Measurements from ENCODE around the gene CD82.

Gene CD82

DNA sequence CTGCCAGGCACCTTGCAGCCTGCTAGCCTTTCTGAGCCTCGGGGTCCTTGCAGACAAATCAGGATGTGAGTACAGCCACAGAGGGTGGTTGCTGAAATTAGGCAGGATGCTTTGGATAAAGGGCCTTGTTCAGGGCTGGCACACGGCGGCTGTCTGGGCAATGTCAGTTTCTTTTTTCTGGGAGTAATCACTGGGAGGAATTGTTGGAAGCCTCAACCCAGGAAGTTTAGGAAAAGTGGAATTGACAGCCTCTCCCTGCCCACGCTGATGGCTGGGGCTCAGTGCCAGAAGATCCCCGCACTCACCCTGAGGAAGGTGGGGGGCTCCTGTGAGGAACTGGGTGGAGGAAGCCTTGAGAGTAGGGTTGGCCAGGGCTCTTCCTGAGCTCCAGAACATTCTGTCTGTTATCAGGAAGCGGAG lies 37.4 kb downstream of the CD82 start:
- no peak for DNase-seq

DNA sequence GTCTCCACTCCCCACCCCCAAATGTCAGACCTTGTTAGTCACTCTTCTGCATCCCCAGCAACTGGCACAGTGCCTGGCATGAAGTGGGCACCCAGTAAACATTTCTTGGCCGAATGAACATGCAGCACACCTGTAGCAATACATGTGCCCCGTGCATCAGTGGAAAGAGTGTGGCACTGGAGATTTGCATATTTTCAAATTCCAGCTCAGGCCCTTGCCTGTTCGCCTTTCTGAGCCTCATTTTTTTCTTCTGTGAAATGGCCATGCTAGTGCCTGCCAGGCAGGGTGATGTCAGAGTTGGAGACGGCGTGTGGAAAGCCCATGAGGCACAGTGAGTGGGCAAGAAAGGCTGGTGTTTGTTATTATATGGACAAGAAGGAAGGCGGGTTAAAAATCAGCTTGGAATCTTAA lies 38.7 kb downstream of the CD82 start:
- DNase-seq, result peak; percentile 74

DNA sequence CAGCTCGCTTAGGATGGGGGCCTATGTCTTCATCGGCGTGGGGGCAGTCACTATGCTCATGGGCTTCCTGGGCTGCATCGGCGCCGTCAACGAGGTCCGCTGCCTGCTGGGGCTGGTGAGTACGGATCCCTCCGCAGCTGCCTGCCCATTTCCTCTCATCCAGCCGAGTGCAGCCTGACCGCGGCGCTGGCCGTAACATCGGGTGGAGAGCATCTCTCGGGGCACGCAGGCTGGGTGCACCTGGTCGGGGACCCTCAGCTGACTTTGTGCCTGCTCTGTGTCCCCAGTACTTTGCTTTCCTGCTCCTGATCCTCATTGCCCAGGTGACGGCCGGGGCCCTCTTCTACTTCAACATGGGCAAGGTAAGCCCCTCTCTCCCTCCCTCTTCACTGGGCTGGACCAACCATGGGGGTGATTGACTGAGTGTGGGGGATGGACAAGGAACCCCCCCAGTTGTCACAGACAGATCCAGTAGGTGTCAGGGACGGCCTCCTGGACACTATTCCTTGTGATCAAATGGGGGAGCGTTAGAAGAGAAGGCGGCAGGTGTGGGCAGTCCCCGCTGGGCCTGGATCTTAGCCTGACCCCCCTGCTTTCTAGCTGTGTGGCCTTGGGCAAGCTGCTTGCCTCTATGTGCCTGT lies 39.7 kb downstream of the CD82 start:
- DNase-seq, result no peak

DNA sequence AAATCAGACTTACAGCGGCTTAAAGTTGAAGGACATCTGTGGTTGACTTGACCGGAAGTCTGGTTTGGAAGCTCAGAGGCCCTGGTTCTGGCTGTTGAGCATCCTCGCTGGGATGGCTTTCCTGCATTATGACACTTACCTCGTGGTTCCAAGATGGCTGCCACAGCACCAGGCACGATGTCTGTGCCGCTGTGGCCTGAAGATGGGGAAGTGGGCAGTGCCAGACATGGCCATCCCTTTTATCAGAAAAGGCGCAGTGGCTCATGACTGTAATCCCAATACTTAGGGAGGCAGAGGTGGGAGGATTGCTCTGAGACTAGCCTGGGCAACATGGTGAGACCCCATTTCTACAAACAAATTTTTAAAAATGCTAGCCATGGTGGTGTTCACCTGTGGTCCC lies 40.5 kb downstream of the CD82 start:
- no peak for DNase-seq

DNA sequence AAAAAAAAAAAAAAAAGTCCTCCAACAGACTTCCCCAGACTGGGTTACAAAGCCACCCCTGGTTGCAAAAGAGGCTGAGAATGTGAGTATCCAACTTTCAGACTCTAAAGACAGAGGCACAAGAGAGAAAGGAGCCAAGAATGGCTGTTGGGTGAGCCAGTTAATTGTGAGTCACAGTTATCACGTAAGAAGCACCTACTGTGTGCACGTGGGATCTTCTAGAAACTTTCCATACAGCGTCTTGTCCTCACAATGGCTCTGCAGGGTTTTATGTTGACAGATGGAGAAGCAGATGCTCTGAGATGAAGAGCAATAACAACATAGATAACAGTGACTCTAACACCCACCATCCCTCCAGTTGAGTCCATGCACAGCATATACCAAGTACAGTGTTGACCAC lies 41.0 kb downstream of the CD82 start:
- DNase-seq, result no peak

DNA sequence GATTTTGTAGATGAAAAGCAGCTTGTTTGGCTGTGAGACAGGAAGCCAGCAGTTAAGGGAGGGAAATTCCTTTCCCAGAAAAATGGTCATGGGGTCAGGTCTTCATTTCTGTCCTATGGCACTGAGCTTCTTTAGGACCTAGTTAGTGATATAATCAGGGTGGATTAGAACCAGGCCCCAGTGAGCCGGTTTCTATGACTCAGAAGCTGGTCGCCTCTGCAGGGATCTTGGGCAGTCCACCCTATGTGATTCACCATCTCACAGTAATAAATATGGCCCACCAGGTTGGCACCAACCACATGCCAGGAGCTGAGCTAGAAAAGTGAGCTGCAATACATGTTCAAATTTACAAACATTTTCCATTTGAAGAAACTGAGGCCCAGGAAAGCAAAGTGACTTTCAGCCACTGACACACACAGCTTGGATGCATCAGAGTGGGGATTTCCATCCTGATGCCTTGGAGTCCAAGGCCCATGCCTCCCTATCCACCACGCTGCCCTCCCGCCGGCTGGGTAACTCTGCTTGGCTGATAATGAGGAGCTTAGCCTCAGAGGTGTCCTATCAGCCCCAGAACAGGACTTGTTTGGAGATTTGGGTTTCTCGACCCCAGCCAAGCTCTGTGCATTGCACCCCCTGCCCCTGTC lies 42.0 kb downstream of the CD82 start:
- no peak for DNase-seq

DNA sequence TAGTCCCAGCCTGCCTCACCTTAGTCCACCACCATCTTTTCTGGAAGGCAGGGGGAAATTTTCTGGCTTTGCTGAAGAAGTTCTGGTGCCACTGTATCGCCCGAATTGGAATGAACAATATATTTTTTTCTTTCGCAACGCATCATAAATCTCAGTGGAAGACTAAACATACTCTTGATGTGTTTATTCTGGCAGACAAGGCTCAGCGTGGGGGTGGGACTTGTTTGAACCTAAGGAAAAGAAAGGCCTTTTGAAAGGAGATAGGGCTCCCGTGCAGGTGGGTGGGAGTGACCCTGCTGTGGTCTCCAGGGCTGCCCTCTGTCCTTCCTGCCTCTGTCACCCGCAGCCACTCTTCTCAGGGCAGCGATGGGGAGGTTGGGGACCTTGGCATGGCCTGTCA lies 42.5 kb downstream of the CD82 start:
- peak; percentile 75 for DNase-seq

DNA sequence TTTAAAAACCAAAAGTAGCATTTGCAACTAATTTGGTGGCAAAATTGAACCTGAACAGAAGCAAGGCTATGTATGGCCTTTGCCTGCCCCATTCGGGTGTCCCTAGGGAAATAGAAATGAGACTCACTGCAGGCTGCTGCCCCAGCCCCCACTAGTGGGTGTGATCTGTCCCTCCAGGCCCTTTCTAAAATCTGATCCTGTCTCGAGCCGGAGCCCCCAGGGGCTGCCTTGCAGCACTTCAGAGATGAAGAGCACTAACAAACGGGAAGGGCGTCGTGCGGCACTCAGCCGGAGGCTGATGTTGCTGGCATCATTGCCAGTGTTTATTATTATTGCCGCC lies 43.2 kb downstream of the CD82 start:
- peak; percentile 51 for DNase-seq

DNA sequence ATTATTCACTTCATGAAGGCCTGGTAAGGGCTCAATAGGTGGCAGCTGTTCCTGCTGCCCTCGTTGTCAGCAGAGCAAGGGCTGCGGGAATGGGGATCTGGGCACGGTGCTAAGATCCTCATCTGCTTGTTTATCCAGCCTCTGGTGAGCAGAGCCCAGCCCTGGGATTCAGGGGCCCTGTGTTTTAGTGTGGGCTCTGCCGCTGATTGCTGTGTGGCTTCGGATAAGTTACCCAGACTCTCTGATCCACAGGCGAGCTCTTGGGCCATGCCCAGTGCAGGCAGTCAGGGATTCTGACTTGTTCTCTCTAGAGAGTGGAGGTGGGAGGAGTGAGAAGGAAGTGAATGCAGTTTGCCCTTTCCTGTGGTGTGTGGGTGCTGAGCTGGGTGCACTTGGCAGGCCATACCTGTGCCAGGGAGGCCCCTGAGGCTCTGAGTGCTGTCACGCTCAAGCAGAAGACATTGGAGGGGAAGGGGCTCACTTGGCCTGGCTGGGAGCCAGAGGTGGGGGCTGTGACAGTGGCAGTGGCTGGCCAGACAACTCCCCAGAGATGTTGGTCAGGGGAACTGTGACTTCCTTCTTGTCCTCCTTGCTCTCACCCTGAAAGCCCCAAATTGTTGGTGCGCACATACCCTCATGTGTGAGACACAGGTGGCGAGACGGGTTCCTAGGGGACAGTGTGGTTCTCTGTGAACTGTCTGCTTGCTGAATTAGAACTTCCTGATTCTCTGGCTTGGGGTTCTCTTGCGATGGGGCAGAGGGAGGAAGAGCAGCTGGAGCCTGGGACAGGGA lies 43.7 kb downstream of the CD82 start:
- no peak for DNase-seq

DNA sequence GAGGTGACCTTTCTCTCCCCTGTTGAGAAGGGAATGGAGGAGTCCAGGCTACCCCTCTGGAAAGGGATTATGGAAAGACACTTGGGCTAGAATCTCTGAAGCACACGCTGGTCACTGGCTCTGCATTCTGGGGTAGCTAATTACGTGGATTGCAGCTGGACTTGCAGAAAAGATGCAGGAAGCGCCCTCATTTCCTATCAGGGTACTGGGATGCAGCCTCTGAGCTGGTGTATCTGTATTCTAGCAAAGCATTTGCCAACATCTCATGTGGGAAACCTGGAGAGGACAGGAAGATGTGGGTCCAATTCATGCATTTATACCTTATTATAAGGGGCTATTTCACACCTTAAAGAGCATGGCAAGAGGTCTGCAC lies 44.3 kb downstream of the CD82 start:
- DNase-seq, result no peak

DNA sequence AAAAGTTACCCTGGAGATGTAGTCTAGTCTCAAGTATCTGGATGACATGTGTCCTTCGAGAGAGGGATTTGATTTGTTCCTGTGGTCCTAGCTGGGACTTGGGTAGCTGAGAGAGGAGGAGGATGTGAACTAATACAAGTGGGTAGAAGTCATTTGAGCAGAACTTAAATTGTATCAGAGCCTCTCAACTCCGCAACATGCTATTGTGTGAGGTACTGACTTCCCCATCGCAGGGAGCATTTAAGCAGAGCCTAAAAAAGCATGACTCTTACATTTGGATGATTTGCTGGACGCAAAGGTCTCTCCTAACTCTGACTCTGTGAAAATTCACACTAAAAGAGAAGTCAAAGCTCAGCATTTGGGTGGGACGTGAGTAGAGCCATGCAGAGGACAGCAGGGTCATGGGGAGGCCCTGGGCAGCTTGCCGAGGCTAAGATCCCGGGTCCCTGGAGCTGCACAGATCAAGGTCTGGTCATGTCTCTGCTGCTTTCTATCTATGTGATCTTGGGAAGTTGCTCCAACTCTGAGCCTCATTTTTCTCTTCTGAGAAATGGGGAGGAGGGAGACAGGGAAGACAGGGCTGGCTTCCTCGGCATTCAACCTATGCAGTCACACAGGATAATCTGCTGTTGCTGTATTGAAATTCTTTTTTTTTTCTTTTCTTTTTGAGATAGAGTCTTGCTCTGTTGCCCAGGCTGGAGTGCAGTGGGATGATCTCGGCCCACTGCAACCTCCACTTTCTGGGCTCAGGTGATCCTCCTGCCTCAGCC lies 44.9 kb downstream of the CD82 start:
- DNase-seq, result no peak

DNA sequence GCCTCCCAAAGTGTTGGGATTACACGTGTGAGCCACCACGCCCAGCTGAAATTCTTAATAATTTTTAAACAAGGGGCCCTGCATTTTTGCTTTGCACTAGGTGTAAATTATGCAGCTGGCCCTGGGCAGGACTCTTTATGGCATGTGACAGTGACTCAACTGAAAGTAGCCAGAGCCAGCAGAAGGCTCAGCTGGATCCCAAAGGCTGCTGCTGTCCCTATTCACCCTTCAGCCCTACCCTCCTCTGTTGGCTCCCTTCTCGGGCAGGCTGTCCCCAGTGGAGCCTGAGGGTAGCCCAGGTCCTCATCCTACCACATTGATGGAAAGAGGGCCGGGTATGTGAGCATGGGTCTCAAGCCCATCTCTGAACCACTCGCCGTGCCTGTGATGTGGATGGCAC lies 45.6 kb downstream of the CD82 start:
- no peak for DNase-seq

DNA sequence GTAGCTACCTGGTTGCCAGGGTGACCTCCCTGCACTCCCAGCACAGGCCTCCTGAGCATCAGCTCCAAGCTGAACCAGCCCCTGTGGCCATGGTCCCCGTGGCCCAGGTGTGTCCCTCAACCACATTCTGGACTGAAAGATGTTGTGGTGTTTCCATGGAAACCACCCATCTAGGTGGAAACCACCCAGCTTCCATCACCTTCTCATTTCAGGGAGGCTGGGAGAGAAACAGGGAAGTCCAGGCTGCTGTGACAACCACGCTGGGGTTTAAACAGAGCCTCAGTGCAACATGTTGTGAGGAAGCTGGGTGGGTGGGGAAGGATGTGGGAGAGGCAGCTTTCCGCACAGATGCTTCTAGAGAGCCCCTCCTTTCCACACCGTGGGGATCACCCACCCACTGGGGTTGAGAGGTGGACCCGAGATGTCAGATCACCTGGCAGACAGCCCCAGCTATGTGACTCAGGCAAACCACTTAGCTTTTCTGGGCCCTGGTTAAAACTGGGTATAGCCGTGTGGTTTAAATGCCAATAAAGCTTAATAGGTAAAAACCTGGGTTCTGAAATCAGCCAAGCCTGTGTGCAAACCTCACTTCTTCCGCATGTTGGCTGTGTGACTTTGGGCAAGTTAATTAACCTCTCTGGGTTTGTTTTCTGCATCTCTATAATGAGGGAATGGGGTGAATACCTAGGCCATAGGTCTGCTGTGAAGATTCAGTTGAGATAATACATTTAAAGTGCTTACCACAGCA lies 46.4 kb downstream of the CD82 start:
- no peak for DNase-seq

DNA sequence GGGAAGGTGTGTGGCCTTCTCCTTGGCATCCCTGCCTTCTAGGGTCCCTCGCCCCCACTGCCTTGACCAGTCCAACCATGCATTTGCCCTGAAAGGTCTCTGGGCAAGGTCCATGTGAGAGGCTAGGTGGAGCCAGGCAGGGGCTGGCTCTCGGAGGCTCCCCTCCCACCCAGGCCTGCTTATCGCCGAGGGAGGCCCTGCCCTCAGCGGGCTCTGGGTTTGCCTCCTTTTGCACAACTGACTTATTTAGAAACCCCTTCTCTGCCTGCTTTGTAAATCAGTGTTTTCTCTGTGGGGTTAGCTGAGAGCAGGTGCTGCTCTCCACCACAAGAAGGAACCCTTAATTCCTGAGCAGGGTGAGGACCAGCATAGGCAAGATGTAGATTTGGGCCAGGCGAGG lies 47.7 kb downstream of the CD82 start:
- DNase-seq, result no peak

DNA sequence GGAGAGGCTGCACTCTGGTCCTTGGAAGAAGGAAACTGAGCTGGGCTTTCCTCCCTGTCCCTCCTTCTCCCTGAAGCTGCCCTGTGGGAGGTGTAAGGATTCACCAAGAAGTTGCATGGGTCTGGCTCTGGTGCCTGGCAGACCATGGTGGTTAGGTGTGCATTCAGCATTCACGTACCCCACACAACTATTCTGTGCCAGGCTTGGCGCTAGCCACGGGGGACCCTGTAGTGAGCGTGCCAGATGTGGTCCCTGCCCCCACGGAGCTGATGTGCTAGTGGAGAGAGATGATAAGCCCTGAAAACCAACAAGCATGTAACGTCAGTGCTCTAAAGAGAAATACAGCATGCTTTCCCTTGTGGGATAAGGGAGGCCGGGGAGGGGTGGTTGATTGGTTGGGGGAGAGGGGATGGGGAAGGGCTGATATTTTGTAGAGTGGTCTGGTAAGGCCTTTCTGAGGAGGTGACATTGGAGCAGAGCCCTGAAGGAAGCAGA lies 48.9 kb downstream of the CD82 start:
- DNase-seq, result no peak

DNA sequence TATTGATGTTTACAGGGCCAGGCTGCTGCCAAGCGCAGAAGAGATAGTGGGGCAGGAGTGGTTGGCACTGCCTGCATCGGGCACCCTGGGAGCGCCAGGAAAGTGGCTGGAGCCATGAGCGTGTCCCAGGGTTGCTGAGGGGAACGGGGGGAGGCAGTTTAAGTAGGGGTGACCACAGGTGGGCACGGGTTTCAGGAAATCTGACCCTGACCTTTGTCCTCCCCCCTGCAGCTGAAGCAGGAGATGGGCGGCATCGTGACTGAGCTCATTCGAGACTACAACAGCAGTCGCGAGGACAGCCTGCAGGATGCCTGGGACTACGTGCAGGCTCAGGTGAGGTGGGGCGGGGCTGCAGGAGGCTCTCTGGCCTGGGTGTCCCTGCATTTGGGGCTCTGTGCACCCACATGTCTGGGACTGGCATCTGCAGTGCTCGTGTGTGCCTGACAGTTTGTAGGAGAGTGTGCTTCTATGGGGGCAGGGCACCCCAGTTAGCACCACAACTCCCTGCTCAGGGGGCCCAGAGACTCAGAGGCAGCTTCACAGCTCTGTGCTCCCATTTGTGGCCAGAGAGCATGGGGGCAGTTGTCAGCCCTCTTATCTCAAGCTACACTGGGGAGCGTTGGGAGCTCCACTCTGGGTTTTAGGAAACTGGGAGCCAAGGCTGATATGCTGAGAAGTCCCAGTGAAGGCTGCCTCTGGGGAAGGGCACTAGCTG lies 49.7 kb downstream of the CD82 start:
- no peak for DNase-seq

DNA sequence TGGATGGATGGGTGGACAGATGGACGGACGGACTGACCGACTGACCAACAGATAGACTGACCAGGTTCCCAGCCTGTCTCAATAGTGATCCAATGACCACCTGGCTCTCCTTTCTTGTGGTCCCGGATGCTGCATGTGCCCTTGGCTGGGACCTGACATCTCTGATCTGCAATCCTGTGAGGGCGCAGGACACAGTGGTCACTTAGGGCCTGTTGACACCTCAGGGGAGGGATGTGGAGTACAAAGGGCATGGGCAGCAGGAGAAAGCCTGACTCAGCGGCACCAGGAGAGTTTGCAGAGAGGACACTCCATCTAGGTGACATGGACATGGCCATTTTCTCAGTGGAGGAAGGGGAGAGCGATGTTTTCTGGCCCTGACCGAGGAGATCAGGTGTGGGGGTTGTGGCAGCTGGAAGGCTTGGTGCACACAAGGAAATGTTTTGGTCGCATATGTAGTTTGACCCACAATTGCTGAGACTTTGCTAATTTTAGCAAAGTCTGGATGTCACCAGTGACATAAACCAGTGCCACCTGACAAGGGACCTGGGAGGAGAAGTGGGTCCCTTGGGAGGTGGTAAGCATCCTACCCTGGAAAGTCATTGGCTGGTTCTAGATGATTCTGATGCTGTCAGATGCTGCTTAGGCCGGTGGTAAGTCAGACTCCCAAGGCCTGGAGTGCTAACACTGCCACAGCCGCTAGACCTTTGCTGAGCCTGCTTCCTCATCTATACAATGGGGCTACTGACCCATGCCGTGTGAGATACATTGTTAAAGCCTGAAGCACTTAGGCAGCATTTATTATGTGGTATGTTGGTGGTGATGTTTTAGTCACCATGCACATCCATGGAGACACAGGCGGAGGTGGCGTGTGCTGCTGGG lies 50.7 kb downstream of the CD82 start:
- DNase-seq, result no peak

DNA sequence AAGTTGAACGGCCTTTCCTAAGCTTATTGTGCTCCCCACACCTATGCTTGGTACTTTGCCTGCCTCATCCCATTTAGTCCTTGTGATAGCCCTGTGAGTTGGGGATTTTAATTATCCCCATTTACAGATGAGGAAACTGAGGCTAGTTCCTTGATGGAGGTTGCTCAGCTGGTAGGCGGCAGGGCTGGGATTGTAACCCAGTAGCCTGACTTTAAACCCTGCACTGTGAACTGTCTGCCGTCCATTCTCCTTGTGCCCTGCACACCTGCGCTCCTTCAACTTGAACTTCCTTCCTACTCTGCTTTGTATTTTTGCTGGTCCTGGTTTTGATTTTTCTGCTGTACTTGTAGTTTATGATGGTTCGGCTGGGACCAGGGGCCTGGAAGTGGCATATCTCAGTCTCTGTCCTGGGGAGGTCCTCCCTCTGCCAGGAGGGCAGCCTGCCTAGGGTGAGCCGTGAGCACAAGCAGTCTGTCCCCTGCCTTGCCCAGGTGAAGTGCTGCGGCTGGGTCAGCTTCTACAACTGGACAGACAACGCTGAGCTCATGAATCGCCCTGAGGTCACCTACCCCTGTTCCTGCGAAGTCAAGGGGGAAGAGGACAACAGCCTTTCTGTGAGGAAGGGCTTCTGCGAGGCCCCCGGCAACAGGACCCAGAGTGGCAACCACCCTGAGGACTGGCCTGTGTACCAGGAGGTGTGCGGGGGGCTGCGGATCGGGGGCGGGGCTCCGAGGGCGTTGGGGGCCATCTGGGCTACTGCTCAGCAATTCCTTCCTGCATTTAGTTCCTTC lies 52.4 kb downstream of the CD82 start:
- no peak for DNase-seq

DNA sequence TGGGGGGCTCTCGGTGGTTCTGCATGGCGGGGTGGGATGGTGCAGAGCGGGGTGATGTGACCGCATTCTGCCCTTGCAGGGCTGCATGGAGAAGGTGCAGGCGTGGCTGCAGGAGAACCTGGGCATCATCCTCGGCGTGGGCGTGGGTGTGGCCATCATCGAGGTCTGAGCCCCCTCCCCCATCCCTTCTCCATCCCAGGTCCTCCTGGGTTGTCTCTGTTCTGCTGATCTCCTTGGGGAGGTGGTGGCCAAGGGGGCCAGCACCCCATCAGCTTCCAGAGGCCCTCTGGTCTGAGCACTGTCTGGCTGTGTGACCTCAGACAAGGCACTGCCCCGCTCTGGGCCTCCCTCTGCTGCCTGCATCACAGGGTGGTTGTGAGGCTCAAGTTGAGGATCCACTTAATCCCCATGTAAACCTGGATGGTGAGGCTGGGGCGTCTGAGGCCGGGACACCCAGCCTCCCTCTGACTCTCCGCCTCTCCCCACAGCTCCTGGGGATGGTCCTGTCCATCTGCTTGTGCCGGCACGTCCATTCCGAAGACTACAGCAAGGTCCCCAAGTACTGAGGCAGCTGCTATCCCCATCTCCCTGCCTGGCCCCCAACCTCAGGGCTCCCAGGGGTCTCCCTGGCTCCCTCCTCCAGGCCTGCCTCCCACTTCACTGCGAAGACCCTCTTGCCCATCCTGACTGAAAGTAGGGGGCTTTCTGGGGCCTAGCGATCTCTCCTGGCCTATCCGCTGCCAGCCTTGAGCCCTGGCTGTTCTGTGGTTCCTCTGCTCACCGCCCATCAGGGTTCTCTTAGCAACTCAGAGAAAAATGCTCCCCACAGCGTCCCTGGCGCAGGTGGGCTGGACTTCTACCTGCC lies 53.3 kb downstream of the CD82 start:
- DNase-seq, result no peak

All from NCI-H2029 (cell line).